ENCODE measurements around the gene WWOX. TPM values are rescaled to one million over a fixed set of nuclear protein-coding genes. Genes with fewer than 3 reads are reported as not detected.

The WWOX gene
- total RNA-seq, 2 experiments from 2014 or later = 16.6 to 19.0 TPM

- no peaks in the 10 kb centered on the region for H3K27me3 Mint-ChIP-seq
- no peaks in the 10 kb centered on the region for H3K36me3 Mint-ChIP-seq (ENCODE audit: low read depth)
- no peak overlapping the region for H3K27ac Mint-ChIP-seq
- CTCF ChIA-PET = no interaction called here
- DNase-seq = no peak
- no peaks in the 10 kb centered on the region for H3K4me1 Mint-ChIP-seq
- no peak overlapping the region for H3K4me3 Mint-ChIP-seq
- POLR2A ChIA-PET = no interaction called here
- no peaks in the 10 kb centered on the region for H3K9me3 Mint-ChIP-seq
These were observed 186.0 kb downstream of the WWOX start for GRCh38 chr16:78285437-78285922.

GRCh38 chr16:78286065-78286464 lies 186.6 kb downstream of the WWOX start:
- H3K9me3 Mint-ChIP-seq = no peaks in the 10 kb centered on the region
- no peaks in the 10 kb centered on the region for H3K36me3 Mint-ChIP-seq (ENCODE audit: low read depth)
- H3K4me3 Mint-ChIP-seq = no peak overlapping the region
- ChIA-PET CTCF (no interaction called here), POLR2A (no interaction called here)
- no peaks in the 10 kb centered on the region for H3K27me3 Mint-ChIP-seq
- no peaks in the 10 kb centered on the region for H3K4me1 Mint-ChIP-seq
- DNase-seq = no peak
- no peak overlapping the region for H3K27ac Mint-ChIP-seq

GRCh38 chr16:78288888-78289287 lies 189.4 kb downstream of the WWOX start:
- H3K27ac Mint-ChIP-seq = no peak overlapping the region
- H3K4me3 Mint-ChIP-seq = no peak overlapping the region
- H3K27me3 Mint-ChIP-seq = no peaks in the 10 kb centered on the region
- POLR2A ChIA-PET = no interaction called here
- H3K4me1 Mint-ChIP-seq = no peaks in the 10 kb centered on the region
- no peak for DNase-seq
- H3K9me3 Mint-ChIP-seq = no peaks in the 10 kb centered on the region
- CTCF ChIA-PET = no interaction called here
- H3K36me3 Mint-ChIP-seq (ENCODE audit: low read depth) = no peaks in the 10 kb centered on the region

- no peaks in the 10 kb centered on the region for H3K27me3 Mint-ChIP-seq
- no peak for DNase-seq
- no peak overlapping the region for H3K4me3 Mint-ChIP-seq
- no peaks in the 10 kb centered on the region for H3K9me3 Mint-ChIP-seq
- no peaks in the 10 kb centered on the region for H3K36me3 Mint-ChIP-seq (ENCODE audit: low read depth)
- H3K27ac Mint-ChIP-seq = no peak overlapping the region
- ChIA-PET POLR2A (no interaction called here), CTCF (no interaction called here)
- H3K4me1 Mint-ChIP-seq = no peaks in the 10 kb centered on the region
These were observed 189.9 kb downstream of the WWOX start for GRCh38 chr16:78289373-78289772.

DNA sequence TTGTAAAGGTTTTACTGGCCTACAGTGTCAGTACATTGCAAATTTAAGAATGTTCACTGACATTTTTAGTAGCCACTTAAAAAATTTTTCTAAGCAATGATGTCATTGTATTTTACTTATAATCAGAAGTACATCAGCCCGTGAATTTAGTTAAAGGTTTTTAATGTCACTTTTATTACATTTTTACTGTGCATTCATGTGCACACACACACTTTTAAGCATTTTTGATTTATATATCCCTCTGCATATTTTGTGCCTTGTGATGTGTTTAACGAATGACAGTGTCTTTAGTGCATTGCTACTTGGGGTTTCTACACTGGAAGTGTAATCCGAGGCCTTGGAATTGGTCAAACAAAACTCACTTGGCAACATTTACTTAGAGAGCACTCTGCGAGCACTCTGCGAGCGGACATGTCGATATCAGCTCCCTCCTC lies 190.4 kb downstream of the WWOX start:
- POLR2A ChIA-PET = no interaction called here
- Mint-ChIP-seq H3K4me1 (no peaks in the 10 kb centered on the region), H3K4me3 (no peak overlapping the region), H3K27ac (no peak overlapping the region), H3K36me3 (ENCODE audit: low read depth) (no peaks in the 10 kb centered on the region), H3K9me3 (no peaks in the 10 kb centered on the region), H3K27me3 (no peaks in the 10 kb centered on the region)
- CTCF ChIA-PET = no interaction called here
- no peak for DNase-seq

- H3K9me3 Mint-ChIP-seq = no peaks in the 10 kb centered on the region
- CTCF ChIA-PET = no interaction called here
These were observed 190.9 kb downstream of the WWOX start for GRCh38 chr16:78290395-78290794.

GRCh38 chr16:78290872-78291591 lies 191.6 kb downstream of the WWOX start:
- POLR2A ChIA-PET = no interaction called here
- Mint-ChIP-seq H3K27ac (no peak overlapping the region), H3K9me3 (no peaks in the 10 kb centered on the region), H3K36me3 (ENCODE audit: low read depth) (no peaks in the 10 kb centered on the region), H3K4me1 (no peaks in the 10 kb centered on the region), H3K27me3 (no peaks in the 10 kb centered on the region), H3K4me3 (no peak overlapping the region)
- CTCF ChIA-PET = no interaction called here
- no peak for DNase-seq

More at GRCh38 chr16:78290395-78290794, 190.9 kb downstream of the WWOX start:
- H3K27ac Mint-ChIP-seq = no peak overlapping the region
- H3K4me1 Mint-ChIP-seq = no peaks in the 10 kb centered on the region
- H3K36me3 Mint-ChIP-seq (ENCODE audit: low read depth) = no peaks in the 10 kb centered on the region
- POLR2A ChIA-PET = no interaction called here
- no peak for DNase-seq
- no peaks in the 10 kb centered on the region for H3K27me3 Mint-ChIP-seq
- no peak overlapping the region for H3K4me3 Mint-ChIP-seq

DNA sequence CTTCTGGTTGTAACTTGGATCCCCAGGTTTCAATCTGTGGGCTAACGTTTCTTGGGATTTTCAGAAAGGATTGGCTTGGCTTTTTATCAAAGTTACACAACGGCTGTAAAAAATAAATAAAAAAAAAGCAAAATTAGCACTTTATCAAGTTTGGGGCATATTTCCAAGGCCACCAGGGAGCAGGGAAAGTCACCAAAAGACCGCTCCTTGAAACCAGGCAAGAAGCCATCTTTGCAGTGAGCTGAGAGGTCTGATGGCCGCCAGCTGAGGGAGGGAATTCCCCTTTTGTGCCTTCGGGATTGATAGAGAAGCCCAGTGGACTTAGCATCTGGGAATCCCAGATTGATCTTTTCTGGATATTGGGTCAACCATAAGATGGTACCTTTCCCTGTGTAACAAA lies 192.2 kb downstream of the WWOX start:
- Mint-ChIP-seq H3K36me3 (ENCODE audit: low read depth) (no peaks in the 10 kb centered on the region), H3K27me3 (no peaks in the 10 kb centered on the region), H3K4me3 (no peak overlapping the region), H3K9me3 (no peaks in the 10 kb centered on the region), H3K4me1 (no peaks in the 10 kb centered on the region), H3K27ac (no peak overlapping the region)
- DNase-seq = no peak
- ChIA-PET POLR2A (no interaction called here), CTCF (no interaction called here)

DNA sequence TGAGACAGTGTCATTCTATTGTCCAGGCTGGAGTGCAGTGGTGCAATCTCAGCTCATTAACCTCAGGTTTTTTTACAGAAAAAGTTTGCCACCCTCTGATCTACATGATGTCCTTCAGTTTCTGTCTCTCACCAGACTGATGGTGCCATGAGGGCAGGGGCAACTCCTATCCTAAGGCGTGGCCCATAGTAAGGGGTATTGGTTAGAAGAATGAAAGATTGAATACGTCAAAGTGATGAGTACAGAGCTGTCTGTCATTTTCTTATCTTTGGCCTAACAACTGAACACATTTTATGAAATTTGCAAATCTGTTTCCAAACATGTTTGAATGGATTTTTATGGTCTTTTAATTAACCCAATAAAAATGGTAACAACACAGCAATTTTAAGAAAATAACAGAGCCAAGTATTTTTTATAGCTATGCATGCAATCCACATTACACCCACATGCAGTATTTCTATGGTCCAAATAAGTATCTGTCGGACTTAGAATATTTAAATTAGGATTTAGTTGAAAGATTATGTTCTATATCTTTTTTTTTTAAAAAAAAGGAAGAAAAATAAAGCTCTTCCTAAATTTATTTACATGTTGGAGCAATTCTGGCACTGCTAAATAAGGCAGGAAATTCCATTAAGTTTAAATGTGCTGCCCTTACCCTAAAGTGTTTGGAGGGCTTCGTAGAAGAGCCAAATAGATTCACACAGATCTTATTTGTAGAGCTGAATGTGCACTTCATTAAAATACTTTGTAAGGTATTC lies 192.8 kb downstream of the WWOX start:
- ChIA-PET POLR2A (no interaction called here), CTCF (no interaction called here)
- H3K4me3 Mint-ChIP-seq = no peak overlapping the region
- no peaks in the 10 kb centered on the region for H3K36me3 Mint-ChIP-seq (ENCODE audit: low read depth)
- DNase-seq = no peak
- no peaks in the 10 kb centered on the region for H3K9me3 Mint-ChIP-seq
- no peaks in the 10 kb centered on the region for H3K27me3 Mint-ChIP-seq
- no peaks in the 10 kb centered on the region for H3K4me1 Mint-ChIP-seq
- H3K27ac Mint-ChIP-seq = no peak overlapping the region

DNA sequence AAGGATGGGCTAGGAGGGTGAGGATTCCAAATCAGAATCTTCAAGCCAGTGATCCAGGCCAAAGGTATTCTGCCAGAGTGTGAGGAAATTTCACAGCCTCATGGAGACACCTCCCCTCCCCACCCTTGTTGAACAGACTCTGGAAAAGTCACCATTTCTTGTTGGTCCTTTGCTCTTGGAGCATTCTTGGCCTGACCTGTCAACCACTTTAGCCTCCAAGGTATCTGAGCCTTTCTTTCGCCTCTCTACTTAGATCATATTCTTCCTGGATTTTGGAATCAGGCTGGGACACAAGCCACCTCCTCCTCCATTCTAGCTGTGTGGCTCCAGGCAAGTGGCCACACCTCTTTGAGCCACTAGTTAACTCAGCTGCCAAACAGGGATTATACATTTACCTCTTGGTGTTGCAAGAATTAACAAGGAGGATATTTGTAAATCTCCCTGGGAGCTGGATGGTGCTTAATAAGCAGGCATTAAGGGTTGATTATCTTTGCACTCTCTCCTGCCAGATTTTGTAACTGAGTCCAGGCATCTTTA lies 193.5 kb downstream of the WWOX start:
- Mint-ChIP-seq H3K27ac (no peak overlapping the region), H3K27me3 (no peaks in the 10 kb centered on the region), H3K4me1 (no peaks in the 10 kb centered on the region), H3K9me3 (no peaks in the 10 kb centered on the region), H3K4me3 (no peak overlapping the region), H3K36me3 (ENCODE audit: low read depth) (no peaks in the 10 kb centered on the region)
- ChIA-PET CTCF (no interaction called here), POLR2A (no interaction called here)
- DNase-seq = no peak

- Mint-ChIP-seq H3K27me3 (no peaks in the 10 kb centered on the region), H3K27ac (no peak overlapping the region), H3K9me3 (no peaks in the 10 kb centered on the region), H3K36me3 (ENCODE audit: low read depth) (no peaks in the 10 kb centered on the region), H3K4me1 (no peaks in the 10 kb centered on the region), H3K4me3 (no peak overlapping the region)
- POLR2A ChIA-PET = no interaction called here
- CTCF ChIA-PET = no interaction called here
- DNase-seq = no peak
These were observed 195.2 kb downstream of the WWOX start for GRCh38 chr16:78294538-78295225.

DNA sequence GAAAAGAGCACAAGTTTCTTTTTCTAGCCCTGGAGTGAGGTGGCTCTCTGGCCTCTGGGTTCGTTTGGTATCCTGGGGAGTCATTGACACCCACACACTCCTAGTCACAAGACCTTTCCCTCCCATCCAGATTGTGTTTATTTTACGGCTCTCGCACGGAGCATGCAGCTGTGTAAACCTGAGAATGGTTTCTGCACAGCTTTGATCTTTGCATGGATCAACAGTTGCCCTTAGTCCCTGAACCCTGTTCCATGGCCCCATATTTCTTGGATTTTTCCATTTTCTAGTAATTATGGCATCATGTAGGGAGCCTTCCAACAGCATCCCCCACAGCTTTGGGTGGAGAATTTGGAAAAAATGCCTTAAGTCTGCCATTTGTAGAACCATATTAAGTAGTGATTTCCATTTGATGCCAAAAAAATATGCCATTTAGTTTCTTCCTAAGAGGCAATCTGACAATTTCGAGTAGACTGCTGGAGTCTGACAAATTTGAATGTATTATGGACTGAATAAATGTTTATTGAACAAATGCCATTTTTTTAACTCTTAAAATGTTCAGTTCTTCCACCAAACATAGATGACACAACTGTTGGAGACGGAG lies 197.7 kb downstream of the WWOX start:
- POLR2A ChIA-PET = no interaction called here

DNA sequence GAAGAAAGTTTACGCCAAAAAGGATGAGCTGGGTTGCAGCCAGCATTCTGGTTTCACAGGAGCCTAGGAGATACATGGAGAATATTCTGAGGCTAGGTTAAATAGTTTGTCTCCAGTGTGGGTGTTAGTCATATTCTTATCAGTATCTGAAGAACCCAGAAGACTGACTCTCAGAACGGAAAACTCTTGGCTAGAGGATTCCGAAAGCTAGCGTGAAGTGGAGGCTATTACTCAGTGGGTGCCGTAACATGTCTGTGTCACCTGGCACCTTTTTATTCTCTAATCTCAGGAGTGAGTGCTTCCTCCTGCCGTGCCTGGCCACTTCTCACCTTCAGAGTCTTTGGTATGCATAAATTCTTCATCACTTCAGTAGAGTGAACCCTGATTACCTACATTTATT lies 199.5 kb downstream of the WWOX start:
- no peaks in the 10 kb centered on the region for H3K36me3 Mint-ChIP-seq (ENCODE audit: low read depth)
- H3K27me3 Mint-ChIP-seq = no peaks in the 10 kb centered on the region
- no peak overlapping the region for H3K4me3 Mint-ChIP-seq
- POLR2A ChIA-PET = no interaction called here
- no peaks in the 10 kb centered on the region for H3K9me3 Mint-ChIP-seq
- CTCF ChIA-PET = no interaction called here
- no peak for DNase-seq
- no peaks in the 10 kb centered on the region for H3K4me1 Mint-ChIP-seq
- no peak overlapping the region for H3K27ac Mint-ChIP-seq

More for the DNA sequence above, 197.7 kb downstream of the WWOX start:
- CTCF ChIA-PET = no interaction called here
- no peak for DNase-seq
- Mint-ChIP-seq H3K27me3 (no peaks in the 10 kb centered on the region), H3K4me3 (no peak overlapping the region), H3K36me3 (ENCODE audit: low read depth) (no peaks in the 10 kb centered on the region), H3K4me1 (no peaks in the 10 kb centered on the region), H3K9me3 (no peaks in the 10 kb centered on the region), H3K27ac (no peak overlapping the region)

Data from activated CD4-positive, alpha-beta memory T cell treated with anti-CD3 and anti-CD28 coated beads, Interleukin-2, amount 10 ng/mL, durations not matched to agents 7 days and 5 days (primary cell).